Fibroblast of pulmonary artery (primary cell): ENCODE results near the gene HORMAD1.

Source experiments
- DNase-seq: peaks from one replicate; pipeline ENCODE4 v3.0.0-alpha.2; 2010; ENCODE audit warnings: low read depth
- H3K4me3 ChIP-seq: replicated peaks from 2 replicates; pipeline ENCODE4 v1.5.1; 2011; ENCODE audit warnings: low read depth, mild to moderate bottlenecking, control low read depth, low read length, moderate library complexity
- TF ChIP-seq, protein P1 (sequence below): IDR thresholded peaks from 2 replicates; pipeline ENCODE4 v1.5.1; 2011; ENCODE audit warnings: mild to moderate bottlenecking, control low read depth, low read length, inconsistent platforms; ENCODE audit errors: missing control alignments

Gene HORMAD1

DNA sequence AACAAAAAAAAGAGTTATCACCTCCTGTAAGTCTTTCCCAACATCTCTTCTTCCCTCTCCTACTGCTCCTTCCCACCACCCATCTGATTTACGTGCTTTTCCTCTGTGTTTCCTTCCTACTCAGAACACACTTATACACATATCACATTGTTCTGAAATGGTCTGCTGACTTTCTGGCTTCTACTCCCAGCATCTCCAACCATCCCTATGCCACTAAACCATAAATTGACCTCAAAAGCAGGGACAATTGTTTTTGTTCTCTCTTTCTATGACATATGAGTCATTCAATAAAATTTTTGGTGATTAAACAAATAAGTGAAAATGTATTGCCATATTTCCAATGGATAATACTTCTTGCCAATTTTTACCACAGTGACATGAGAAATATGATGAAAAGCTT, 31.9 kb downstream of the HORMAD1 start:
- DNase-seq, result peak; percentile 7
- H3K4me3 ChIP-seq, result no peak overlapping the region
- TF ChIP-seq, protein P1, sequence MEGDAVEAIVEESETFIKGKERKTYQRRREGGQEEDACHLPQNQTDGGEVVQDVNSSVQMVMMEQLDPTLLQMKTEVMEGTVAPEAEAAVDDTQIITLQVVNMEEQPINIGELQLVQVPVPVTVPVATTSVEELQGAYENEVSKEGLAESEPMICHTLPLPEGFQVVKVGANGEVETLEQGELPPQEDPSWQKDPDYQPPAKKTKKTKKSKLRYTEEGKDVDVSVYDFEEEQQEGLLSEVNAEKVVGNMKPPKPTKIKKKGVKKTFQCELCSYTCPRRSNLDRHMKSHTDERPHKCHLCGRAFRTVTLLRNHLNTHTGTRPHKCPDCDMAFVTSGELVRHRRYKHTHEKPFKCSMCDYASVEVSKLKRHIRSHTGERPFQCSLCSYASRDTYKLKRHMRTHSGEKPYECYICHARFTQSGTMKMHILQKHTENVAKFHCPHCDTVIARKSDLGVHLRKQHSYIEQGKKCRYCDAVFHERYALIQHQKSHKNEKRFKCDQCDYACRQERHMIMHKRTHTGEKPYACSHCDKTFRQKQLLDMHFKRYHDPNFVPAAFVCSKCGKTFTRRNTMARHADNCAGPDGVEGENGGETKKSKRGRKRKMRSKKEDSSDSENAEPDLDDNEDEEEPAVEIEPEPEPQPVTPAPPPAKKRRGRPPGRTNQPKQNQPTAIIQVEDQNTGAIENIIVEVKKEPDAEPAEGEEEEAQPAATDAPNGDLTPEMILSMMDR, result no peak

DNA sequence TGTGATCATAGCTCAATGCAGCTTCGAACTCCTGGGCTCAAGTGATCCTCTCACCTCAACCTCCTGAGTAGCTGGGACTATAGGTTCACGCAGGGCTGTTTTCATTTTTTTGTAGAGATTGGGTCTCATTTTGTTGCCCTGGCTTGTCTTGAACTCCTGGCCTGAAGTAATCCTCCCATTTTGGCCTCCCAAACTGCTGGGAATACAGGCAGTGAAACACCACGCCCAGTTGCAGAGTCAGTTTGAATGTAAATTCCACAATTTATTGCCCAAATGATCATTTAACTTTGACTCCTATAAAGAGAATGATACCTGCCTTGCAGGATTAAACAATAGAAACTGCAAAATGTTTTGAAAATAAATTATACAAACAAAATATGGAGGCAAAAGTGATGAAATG, 34.4 kb downstream of the HORMAD1 start:
- no peak overlapping the region for H3K4me3 ChIP-seq
- TF ChIP-seq, protein P1, result no peak
- DNase-seq, result no peak

DNA sequence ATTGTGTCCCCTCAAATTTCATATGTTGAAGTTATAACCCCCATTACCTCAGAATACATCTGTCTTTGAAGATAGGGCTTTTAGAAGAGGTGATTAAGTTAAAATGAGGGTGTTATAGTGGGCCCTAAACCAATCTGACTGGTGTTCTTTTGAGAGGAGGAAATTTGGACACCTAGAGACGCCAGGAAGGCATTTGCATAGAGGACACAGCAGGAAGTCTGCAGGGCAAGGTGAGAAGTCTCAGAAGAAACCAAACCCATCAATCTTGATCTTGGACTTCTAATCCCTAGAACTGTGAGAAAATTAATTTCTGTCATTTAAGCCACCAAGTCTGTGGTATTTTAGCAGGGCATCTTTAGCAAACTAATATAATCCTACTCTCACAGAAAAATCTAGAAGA, 36.8 kb downstream of the HORMAD1 start:
- H3K4me3 ChIP-seq, result no peak overlapping the region
- TF ChIP-seq, protein P1, result no peak
- no peak for DNase-seq

DNA sequence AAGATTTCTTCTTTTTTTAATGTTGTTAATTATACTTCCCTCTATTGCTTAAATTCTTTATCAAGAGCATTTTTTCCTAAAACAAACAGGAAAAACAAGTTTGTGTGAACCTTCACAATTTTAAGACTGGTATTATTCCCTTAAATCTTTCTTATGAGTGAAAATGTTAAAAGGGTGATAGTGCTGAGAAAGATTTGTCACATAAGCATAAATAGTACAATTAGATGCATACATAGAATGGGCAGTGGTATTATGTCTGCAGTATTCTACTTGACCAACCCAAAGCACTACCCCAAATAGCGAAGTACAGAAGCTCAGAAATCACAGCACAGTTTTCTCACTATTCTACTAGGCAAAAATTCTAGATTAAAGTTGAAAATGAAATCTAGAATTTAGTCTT, 41.7 kb downstream of the HORMAD1 start:
- TF ChIP-seq, protein P1, result no peak
- no peak for DNase-seq
- H3K4me3 ChIP-seq, result no peak overlapping the region

DNA sequence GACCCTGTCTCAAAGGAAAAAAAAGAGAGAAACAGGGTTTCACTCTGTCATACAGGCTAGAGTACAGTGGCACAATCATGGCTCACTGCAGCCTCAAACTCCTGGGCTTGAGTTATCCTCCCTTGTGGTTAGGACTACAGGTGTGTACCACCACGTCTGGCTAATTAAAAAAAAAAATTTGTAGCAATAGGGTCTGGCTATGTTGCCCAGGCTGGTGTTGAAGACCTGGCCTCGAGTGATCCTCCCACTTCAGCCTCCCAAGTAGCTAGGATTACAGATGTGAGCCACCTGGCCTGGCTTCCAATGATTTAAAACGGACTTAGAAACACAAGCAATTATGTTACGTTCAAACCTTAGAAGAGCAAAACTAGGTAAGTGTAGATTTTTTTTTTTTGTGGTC, 45.8 kb downstream of the HORMAD1 start:
- DNase-seq, result no peak
- no peak overlapping the region for H3K4me3 ChIP-seq
- TF ChIP-seq, protein P1, result no peak

DNA sequence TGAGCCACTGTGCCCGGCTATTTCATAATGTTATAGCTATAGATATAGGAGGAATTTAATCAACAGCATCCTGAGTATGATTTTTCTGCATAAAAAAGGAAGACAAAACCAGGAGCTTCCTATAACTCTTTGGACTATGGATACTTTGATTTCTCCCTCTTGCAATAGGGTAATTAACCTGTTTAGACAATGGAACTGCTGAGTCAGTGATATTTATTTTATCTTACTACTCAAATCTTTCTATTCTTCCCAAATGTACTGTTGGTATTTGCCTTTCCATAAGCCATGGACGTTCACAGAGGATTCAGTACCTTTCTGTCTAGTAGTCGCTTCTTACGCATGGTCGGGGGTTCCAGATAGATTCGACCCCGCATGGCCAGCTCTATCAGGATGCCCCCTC, 57.4 kb downstream of the HORMAD1 start:
- no peak overlapping the region for H3K4me3 ChIP-seq
- TF ChIP-seq, protein P1, result no peak
- no peak for DNase-seq

DNA sequence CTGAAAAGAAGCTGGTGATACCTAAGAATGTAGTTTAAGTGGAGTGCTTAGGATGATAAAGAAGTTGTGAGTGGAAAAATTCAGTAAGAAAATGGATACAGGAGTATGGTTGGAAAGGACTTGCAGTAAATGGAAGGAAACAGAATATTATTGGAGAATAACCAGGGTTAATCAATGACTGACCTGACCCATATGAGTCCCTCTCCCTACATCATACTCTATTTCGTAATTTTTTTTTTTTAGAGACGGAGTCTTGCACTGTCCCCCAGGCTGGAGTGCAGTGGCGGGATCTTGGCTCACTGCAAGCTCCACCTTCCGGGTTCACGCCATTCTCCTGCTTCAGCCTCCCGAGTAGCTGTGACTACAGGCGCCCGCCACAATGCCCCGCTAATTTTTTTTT, 57.9 kb downstream of the HORMAD1 start:
- DNase-seq, result no peak
- TF ChIP-seq, protein P1, result no peak
- H3K4me3 ChIP-seq, result no peak overlapping the region
